GM12878 (cell line): ENCODE measurements around the gene PLXNA2. TPM values are rescaled to one million over a fixed set of nuclear protein-coding genes. Genes with fewer than 3 reads are reported as not detected.

Experiments
- ATAC-seq: fragments of 200-7000 bp; cut with Tn5 transposase; 3 replicates; pipeline ENCODE4 v1.9.1; 2020; ENCODE audit warnings: mild to moderate bottlenecking, moderate library complexity
- BruUV-seq: library from RNA; stranded (reverse); fragments of 400-500 nt; replicated peaks from 2 replicates; lab custom pipeline; 2021; lab: Mats Ljungman, UMichigan
- CTCF ChIA-PET: fragments of 300-600 bp; sonication (Branson Sonifier 250); formaldehyde crosslinking; extraction: SDS; loops from one replicate; lab custom pipeline; 2021; ENCODE audit warnings: inconsistent platforms; lab: Yijun Ruan, JAX
- POLR2A ChIA-PET: fragments of 350-600 bp; formaldehyde crosslinking; extraction: SDS; loops from one replicate; lab custom pipeline; 2021; ENCODE audit warnings: inconsistent platforms; lab: Charles Lee
- RAD21 ChIA-PET: fragments of 300-600 bp; sonication (Branson Sonifier 250); formaldehyde crosslinking; loops from one replicate; lab custom pipeline; 2023; ENCODE audit warnings: antibody characterized with exemption; ENCODE audit not compliant: unreplicated experiment; lab: Charles Lee
- SMC1A ChIA-PET: fragments of 300-600 bp; sonication (Branson Sonifier 250); formaldehyde crosslinking; loops from one replicate; lab custom pipeline; 2023; ENCODE audit not compliant: unreplicated experiment, uncharacterized antibody; lab: Charles Lee
- DNase-seq: peaks from one replicate; pipeline ENCODE4 v3.0.0-alpha.2; 2011; ENCODE audit warnings: low read depth, low spot score
- FAIRE-seq: peaks from 3 replicates; lab custom pipeline; 2011; peaks lifted over from hg19 to GRCh38; lab: Jason Lieb, UNC
- H2AFZ ChIP-seq: 2 replicates; pipeline ENCODE4 v1.6.0; 2011; ENCODE audit warnings: low read depth, low read length, control low read depth; ENCODE audit not compliant: control insufficient read depth
- H3K27ac ChIP-seq: 2 replicates; pipeline ENCODE4 v1.5.1; 2011; ENCODE audit warnings: control low read depth; ENCODE audit not compliant: control insufficient read depth, insufficient read depth
- H3K27me3 ChIP-seq, 2 experiments: replicated peaks in 1 of 2; 2 replicates each; pipeline versions ENCODE4 v1.6.0 to v1.6.1; 2011; ENCODE audit warnings: low read length in 1 of 2; ENCODE audit not compliant: control insufficient read depth in 2 of 2, insufficient read depth in 2 of 2
- H3K36me3 ChIP-seq, 2 experiments: 2 replicates each; pipeline ENCODE4 v1.5.1; 2011; ENCODE audit warnings: low read length in 1 of 2; ENCODE audit not compliant: control insufficient read depth in 2 of 2, insufficient read depth in 2 of 2
- H3K4me1 ChIP-seq: 2 replicates; pipeline ENCODE4 v1.6.1; 2011; ENCODE audit warnings: mild to moderate bottlenecking, low read length, moderate library complexity, mixed read lengths; ENCODE audit not compliant: control insufficient read depth, insufficient read depth
- H3K4me2 ChIP-seq: 2 replicates; pipeline ENCODE4 v1.6.0; 2011; ENCODE audit warnings: control low read depth; ENCODE audit not compliant: control insufficient read depth, insufficient read depth
- H3K4me3 ChIP-seq: fragments of 200-600 bp; sonication (generic); 2 replicates; pipeline ENCODE4 v1.5.1; 2016
- H3K79me2 ChIP-seq: 2 replicates; pipeline ENCODE4 v1.6.0; 2011; ENCODE audit warnings: low read length; ENCODE audit not compliant: control insufficient read depth, insufficient read depth
- H3K9ac ChIP-seq: 2 replicates; pipeline ENCODE4 v1.8.0; 2011; ENCODE audit warnings: low read length, control low read depth, mixed read lengths; ENCODE audit not compliant: control insufficient read depth, insufficient read depth
- H3K9me3 ChIP-seq: replicated peaks from 3 replicates; pipeline ENCODE4 v1.5.1; 2011; ENCODE audit warnings: mild to moderate bottlenecking, low read length; ENCODE audit not compliant: control insufficient read depth, insufficient read depth
- H4K20me1 ChIP-seq: 2 replicates; pipeline ENCODE4 v1.6.0; 2011; ENCODE audit not compliant: control insufficient read depth, insufficient read depth
- ETV6 ChIP-seq, 2 experiments: fragments of 450-650 bp in 1 of 2; IDR thresholded peaks in 1 of 2; conservative IDR thresholded peaks in 1 of 2; 2 replicates each; pipeline ENCODE4 v1.6.1; 2014; ENCODE audit warnings: antibody characterized with exemption in 1 of 2, borderline replicate concordance in 1 of 2, low read depth in 1 of 2, mild to moderate bottlenecking in 1 of 2, moderate library complexity in 1 of 2
- EZH2 ChIP-seq: IDR thresholded peaks from 2 replicates; pipeline ENCODE4 v1.6.1; 2012; ENCODE audit warnings: low read depth, mild to moderate bottlenecking, control low read depth, inconsistent platforms, low read length, borderline replicate concordance; ENCODE audit not compliant: control insufficient read depth
- MEF2A ChIP-seq: IDR thresholded peaks from 2 replicates; pipeline ENCODE4 v1.6.1; 2011; ENCODE audit warnings: low read depth, mild to moderate bottlenecking, low read length, moderate library complexity; ENCODE audit not compliant: insufficient read depth
- NBN ChIP-seq: fragments of 450-650 bp; IDR thresholded peaks from 2 replicates; pipeline ENCODE4 v1.6.1; 2016
- RFX5 ChIP-seq: IDR thresholded peaks from 2 replicates; pipeline ENCODE4 v1.6.1; 2011; ENCODE audit warnings: low read depth, low read length, improper control_type of control experiment
- WGBS: methylation state at CpG from one replicate; pipeline ENCODE4 v1.1.6; 2016; ENCODE audit warnings: low lambda C conversion rate; ENCODE audit not compliant: insufficient replicate concordance, insufficient coverage; ENCODE audit errors: missing lambda C conversion rate; 5-methylcytosine and 5-hydroxymethylcytosine counted together
- in situ Hi-C: fragments of 300-500 bp; cut with MboI; formaldehyde crosslinking; loops from 9 replicates; pipeline ENCODE4 v1.14.3; 2018; ENCODE audit warnings: mixed read lengths
- intact Hi-C: fragments of 100-400 bp; cut with micrococcal nuclease; formaldehyde crosslinking; loops from one replicate; pipeline ENCODE4 v1.14.2; 2022; ENCODE audit not compliant: unreplicated experiment
- polyA plus RNA-seq, 11 experiments: library from polyadenylated mRNA; depleted of rRNA in 4 of 11; unstranded in 6 of 11; stranded (reverse) in 5 of 11; fragments of >200 nt; fragmentation: Nextera tagmentation in 4 of 11; fragmentation: Illumina TruSeq in 1 of 11; extraction: Ambion mirVana in 4 of 11; extraction: Trizol in 1 of 11; gene quantifications; 1 replicate in 1 of 11; 2 replicates in 10 of 11; pipeline versions ENCODE4 v1.2.1 to v1.2.3, GENCODE V29; 2011 to 2016; ENCODE audit warnings: inconsistent platforms in 2 of 11, missing spikeins in 2 of 11, low read depth in 1 of 11
- small RNA-seq: library from RNA; depleted of rRNA; stranded (forward); fragments of <200 nt; gene quantifications from one replicate; pipeline ENCODE3, GENCODE V24; 2014
- total RNA-seq, 4 experiments: library from RNA; depleted of rRNA in 3 of 4; stranded (reverse); fragments of >200 nt in 3 of 4; fragmentation: Illumina TruSeq in 1 of 4; extraction: Trizol in 1 of 4; gene quantifications; 2 replicates each; pipeline versions ENCODE4 v1.2.1 to v1.2.3, GENCODE V29; 2013 to 2021

PLXNA2 gene
- total and polyA plus RNA-seq, 10 of the 15 experiments (the other 5 are each of a cell fraction or from before 2014, with no cell fraction given) = under 0.01 to 0.08 (median 0.07) TPM; not detected in 4

GRCh38 chr1:207972337-207972736 lies 271.8 kb downstream of the PLXNA2 start:
- H3K4me2 ChIP-seq = no peak overlapping the region
- H3K27me3 ChIP-seq = peaks cover 0 to 4% of the 10 kb centered on the region in 2 experiments; a peak in 3 of 4 replicates
- no peaks in the 10 kb centered on the region for H3K79me2 ChIP-seq
- FAIRE-seq = no peak
- ChIA-PET SMC1A (interaction anchor here (0.9 to 2.5 kb wide), 3 partner anchors 75 to 87 kb away, joined by 3 to 9 read pairs (median 4); no protein-coding TSS in a partner anchor), RAD21 (interaction anchor here (1.9 kb wide), 1 partner anchor 87 kb away, joined by 7 read pairs; no protein-coding TSS in a partner anchor), CTCF (interaction anchor here (1.3 to 6.3 kb wide), 3 partner anchors 9 to 87 kb away, joined by 4 to 52 read pairs (median 4); no protein-coding TSS in a partner anchor), POLR2A (no interaction called here)
- BruUV-seq = no TSS peak
- ATAC-seq = no peak
- H3K9me3 ChIP-seq = no peaks in the 10 kb centered on the region
- in situ Hi-C loops = no loop called here
- DNase-seq = no peak
- no peaks in the 10 kb centered on the region for H3K36me3 ChIP-seq
- H2AFZ ChIP-seq = no peak overlapping the region
- intact Hi-C loops = no loop called here
- WGBS = 5% methylated on average over 5 of the region's 5 CpGs
- TF ChIP-seq EZH2 (no peak), NBN (no peak), MEF2A (no peak), RFX5 (no peak), ETV6 (conservative IDR thresholded peaks at IDR 0.05 in 1 of 2, IDR thresholded peaks at IDR 0.05 in 1 of 2; ENCODE audit: borderline replicate concordance in 1 of 2, low read depth in 1 of 2) (no peak)
- no peak overlapping the region for H3K27ac ChIP-seq
- no peak overlapping the region for H3K4me3 ChIP-seq
- H3K4me1 ChIP-seq = no peaks in the 10 kb centered on the region
- H3K9ac ChIP-seq = no peak overlapping the region
- H4K20me1 ChIP-seq = no peaks in the 10 kb centered on the region

Small RNAs within 50 kb of the gene (small RNA-seq; reads per million reads assigned to genes)
- not detected for gene AL606753.1
